GM19238 (cell line): ENCODE data around the gene UBE2J2.

Experiments used
- DNase-seq: peaks from one replicate; pipeline ENCODE4 v3.0.0; 2011; ENCODE audit warnings: low spot score; ENCODE audit not compliant: insufficient read length

The UBE2J2 gene

DNA sequence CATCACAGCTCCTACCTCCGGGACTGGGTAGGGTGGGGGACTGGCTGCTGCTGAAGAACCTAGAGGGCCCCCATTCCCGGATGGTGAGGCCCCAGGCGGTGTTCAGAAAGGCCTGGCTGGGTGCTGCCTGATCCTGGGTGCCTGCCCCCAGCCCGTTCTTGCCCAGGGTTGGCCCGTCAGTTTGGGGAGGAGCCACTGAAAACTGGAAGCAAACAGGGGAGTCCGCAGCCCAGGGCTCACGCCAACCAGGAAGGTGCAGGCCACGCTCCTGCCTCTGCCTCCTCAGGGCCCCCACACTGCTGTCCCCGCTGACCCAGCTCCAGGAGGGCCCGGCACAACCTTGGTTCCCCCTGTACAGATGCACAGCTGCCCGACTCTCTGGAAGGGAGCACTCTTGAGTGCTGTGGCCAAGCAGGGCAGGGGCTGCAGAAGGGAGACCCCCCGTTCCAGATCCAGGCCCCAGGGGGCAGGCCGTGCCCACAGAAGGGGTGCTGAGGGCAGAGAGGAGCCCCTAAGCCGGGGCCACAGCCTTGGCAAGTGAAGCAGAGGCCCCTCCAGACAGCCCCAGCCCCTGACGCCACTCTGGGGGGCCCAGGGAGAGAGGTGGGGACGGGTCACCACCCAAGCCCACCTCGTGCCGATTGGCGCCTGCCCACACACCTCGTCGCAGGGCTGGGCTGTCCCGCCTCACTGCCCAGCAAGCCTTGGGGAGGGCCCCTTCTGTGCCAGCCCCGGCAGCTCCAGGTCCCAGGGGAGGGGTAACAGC lies 32.6 kb downstream of the UBE2J2 start:
- no peak for DNase-seq

- DNase-seq: no peak
These were observed 33.3 kb downstream of the UBE2J2 start for GRCh38 chr1:1240348-1240732.

- DNase-seq: no peak
These were observed 33.9 kb downstream of the UBE2J2 start for GRCh38 chr1:1239614-1240347.

GRCh38 chr1:1239227-1239613 lies 34.4 kb downstream of the UBE2J2 start:
- DNase-seq: no peak

DNA sequence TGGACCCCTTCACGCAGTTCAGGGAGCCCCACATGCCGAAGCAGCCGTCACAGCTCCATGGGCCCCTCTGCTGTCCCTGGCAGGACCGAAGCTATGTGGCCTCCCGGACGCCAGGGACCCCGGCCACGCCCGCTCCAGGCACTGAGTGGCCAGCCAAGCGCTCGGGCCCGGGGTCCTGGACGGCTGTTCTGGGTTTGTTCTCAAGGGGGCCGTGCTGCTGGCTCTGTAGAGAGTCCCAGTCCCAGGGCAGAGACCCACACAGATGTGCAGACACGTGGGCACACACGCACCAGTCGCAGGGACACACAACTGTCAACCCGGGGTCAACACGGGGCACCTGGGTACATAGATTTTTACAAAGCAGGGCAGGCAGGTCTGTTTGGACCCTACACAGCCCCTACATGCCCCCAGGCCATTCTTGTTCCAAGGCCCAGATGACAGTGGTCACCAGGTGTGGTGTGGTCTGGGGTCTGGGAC lies 34.9 kb downstream of the UBE2J2 start:
- DNase-seq: no peak

GRCh38 chr1:1237874-1238701 lies 35.6 kb downstream of the UBE2J2 start:
- DNase-seq: no peak

DNA sequence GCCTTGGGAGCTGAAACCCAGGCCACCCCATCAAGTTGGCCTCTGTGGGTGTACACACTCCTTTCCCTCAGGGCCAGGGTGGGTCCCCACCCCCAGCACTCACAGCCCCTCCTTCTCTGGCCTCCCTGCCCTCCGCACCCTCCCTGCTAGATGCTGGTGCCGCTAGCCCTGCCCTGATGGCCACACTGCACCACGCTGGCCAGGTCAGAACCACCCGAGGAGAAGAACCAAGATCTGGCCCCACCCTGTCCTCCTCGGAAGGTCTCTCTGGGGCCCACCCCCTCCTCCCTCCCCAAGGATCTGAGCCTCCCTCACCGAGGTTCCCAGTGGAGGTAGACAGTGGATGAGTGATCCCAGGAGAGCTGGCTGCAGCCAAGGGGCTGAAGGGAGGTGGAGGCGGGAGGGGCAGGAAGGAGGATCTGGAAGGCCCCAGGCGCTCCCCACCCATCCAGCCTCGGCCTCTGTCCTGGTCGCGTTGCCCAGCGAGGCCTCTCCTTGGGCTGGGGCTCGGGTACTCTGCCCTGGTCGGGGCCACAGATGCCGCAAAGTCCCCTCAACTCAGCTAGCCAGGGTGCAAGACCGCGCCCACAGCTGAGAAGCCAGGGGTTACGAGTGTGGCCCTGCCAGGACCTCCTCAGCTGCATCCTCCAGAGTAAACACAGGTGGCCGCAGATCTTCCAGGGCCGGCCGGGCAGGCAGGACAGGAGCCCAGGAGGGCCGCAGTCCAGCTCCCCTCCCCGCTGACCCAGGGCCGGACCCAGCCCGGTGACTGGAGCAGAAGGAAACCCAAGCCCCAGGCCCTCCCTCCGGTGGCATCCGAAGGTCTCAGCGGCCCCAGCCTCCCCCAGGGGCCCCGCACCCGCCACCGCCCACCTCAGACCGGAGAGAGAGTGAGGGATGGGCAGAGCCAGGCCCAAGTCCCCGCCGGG lies 36.4 kb downstream of the UBE2J2 start:
- DNase-seq: no peak

- no peak for DNase-seq
These were observed 37.4 kb downstream of the UBE2J2 start for GRCh38 chr1:1236176-1236763.

- DNase-seq: no peak
These were observed 38.5 kb downstream of the UBE2J2 start for GRCh38 chr1:1235016-1235744.

DNA sequence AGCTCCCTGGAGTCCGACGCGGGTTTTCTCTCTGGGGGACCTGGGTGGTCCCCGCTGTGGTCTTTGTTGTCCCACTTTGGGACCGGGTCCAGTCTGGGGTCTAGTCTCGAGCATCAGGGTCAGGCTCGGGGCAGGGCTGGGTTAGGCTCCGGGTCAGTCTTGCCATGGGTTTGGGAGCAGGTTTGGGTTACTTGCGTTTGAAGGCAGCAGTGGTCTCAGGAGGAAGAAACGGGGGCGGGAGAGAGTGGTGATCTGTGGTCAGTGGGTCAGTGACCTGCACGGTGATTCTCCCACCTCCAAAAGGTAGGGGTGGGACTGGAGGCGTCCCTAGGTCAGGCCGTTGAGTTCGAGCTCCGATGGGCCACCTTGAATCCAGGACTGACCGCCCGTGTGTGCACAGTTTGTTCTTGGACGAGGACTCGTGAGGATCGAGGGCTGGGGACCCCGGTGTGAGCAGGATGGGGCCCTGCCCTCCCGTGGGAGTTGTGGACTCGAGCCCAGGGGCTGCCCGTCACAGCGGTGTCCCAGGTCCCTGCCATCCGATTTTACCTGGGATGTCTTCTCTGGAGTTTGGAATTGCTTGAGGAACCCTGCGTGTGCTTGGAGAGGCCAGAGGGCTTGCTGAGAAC lies 39.4 kb downstream of the UBE2J2 start:
- no peak for DNase-seq

GRCh38 chr1:1233567-1233892 lies 40.1 kb downstream of the UBE2J2 start:
- DNase-seq: no peak

DNA sequence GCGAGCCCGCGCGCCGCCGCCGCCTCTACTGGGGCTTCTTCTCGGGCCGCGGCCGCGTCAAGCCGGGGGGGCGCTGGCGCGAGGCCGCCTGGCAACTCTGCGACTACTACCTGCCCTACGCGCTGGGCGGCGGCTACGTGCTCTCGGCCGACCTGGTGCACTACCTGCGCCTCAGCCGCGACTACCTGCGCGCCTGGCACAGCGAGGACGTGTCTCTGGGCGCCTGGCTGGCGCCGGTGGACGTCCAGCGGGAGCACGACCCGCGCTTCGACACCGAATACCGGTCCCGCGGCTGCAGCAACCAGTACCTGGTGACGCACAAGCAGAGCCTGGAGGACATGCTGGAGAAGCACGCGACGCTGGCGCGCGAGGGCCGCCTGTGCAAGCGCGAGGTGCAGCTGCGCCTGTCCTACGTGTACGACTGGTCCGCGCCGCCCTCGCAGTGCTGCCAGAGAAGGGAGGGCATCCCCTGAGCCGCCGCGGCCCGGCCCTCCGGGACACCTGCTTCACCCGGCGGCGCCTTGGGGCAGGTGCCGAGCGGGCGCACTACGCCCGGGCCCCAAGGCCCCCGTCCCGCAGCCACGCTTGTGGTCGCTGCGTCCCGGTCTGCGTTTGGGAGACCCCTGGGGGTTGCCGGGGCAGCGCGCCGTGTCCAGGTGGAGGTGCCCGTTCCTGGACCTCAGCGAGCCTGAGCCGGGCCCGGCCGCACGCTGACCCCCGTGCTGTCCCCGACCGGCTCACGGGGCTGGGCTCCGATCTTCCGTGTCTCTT lies 40.7 kb downstream of the UBE2J2 start:
- no peak for DNase-seq

DNA sequence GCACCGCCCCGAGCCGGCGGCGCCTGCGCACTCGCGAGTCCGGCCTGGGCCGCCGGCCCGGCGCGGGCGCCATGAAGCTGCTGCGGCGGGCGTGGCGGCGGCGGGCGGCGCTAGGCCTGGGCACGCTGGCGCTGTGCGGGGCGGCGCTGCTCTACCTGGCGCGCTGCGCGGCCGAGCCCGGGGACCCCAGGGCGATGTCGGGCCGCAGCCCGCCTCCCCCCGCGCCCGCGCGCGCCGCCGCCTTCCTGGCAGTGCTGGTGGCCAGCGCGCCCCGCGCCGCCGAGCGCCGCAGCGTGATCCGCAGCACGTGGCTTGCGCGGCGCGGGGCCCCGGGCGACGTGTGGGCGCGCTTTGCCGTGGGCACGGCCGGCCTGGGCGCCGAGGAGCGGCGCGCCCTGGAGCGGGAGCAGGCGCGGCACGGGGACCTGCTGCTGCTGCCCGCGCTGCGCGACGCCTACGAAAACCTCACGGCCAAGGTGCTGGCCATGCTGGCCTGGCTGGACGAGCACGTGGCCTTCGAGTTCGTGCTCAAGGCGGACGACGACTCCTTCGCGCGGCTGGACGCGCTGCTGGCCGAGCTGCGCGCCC lies 41.4 kb downstream of the UBE2J2 start, which contains the start of gene B3GALT6:
B3GALT6 (plus strand) TSS at position 30 of the 588 bp plus-strand sequence; CDS start at position 72, 42 bp downstream.
- no peak for DNase-seq

DNA sequence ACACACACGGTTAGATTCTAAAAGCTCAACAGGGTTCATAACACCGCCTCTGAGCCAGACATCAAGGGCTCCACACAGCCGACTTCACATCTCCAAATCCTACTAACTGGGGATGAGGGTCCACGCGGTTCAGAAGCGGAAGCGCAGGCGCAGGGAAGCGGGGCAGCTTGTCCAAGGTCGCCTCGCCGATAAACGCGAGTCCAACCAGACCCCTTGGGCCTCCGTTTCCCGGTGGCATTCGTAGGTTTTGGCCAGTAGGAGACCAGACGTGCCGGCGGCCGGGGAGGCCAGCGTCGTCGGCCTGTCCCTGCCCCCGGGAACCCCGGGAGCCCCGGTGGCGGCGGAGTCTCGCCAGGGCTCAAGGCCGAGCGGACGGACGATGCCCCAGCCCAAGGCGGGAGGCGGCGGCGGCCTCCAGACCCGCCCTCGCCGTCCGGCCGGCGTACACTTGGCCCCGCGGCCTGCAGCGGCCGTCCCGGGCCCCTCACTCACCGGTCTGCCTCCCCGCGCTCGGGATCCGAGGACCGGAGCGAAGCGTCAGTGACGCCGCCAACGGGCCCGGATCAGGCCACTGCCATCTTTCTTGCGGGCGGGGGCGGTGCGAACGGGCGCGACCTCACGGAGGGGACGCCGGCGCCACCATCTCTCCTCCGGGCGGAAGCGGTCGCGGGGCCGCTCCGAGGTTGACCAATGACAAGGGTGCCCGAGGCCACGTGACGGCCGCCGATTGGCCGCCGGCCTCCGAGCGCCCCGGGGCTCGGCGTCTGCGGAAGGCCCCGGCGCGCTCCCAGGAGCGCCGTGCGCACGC lies 42.0 kb downstream of the UBE2J2 start, which contains the start of gene SDF4:
SDF4 (minus strand) TSS at position 602 of the 808 bp plus-strand sequence. CDS start 3,229 bp downstream, outside the sequence.
- peak; percentile 100 for DNase-seq

- no peak for DNase-seq
These were observed 42.8 kb downstream of the UBE2J2 start for GRCh38 chr1:1230656-1231399.

- DNase-seq: no peak
These were observed 43.9 kb downstream of the UBE2J2 start for GRCh38 chr1:1229770-1230169.
